Left lung (tissue), 10 donors: Measurements from ENCODE around the gene SLC6A15. TPM values are rescaled to one million over a fixed set of nuclear protein-coding genes. Genes with fewer than 3 reads are reported as not detected.
A peak's percentile ranks its signal among the peaks of the same experiment; 100 is the strongest.

Experiments used
- ATAC-seq: fragments of 200-7000 bp; cut with Tn5 transposase; one replicate; pipeline ENCODE4 v1.9.1; 2020; ENCODE audit warnings: moderate library complexity
- DNase-seq, 4 donors: peaks; one replicate each; pipeline ENCODE4 v3.0.0-alpha.2; 2013 to 2020
- H3K27ac ChIP-seq, 2 donors: fragments of 200-600 bp; sonication (generic) in 1 of 2; one replicate each; pipeline versions ENCODE4 v1.5.0 to v1.8.0; 2020 to 2021
- H3K27me3 ChIP-seq, 2 donors: fragments of 200-600 bp; sonication (generic) in 1 of 2; one replicate each; pipeline versions ENCODE4 v1.5.0 to v1.8.0; 2020 to 2021
- H3K36me3 ChIP-seq, 2 donors: fragments of 200-600 bp; sonication (generic) in 1 of 2; one replicate each; pipeline versions ENCODE4 v1.5.0 to v1.8.0; 2020 to 2021
- H3K4me1 ChIP-seq, 2 donors: fragments of 200-600 bp; one replicate each; pipeline ENCODE4 v1.8.0; 2021
- H3K4me3 ChIP-seq, 2 donors: fragments of 200-600 bp; sonication (generic) in 1 of 2; one replicate each; pipeline versions ENCODE4 v1.5.0 to v1.8.0; 2020 to 2021; ENCODE audit warnings: mild to moderate bottlenecking in 1 of 2
- H3K9me3 ChIP-seq, 2 donors: fragments of 200-600 bp; sonication (generic) in 1 of 2; one replicate each; pipeline versions ENCODE4 v1.5.0 to v1.8.0; 2020 to 2021
- intact Hi-C, 2 donors: fragments of 100-400 bp; cut with DNase I; formaldehyde crosslinking; loops; one replicate each; pipeline versions ENCODE4 v1.11.2 to v1.14.2; 2022
- polyA plus RNA-seq, 6 donors: library from polyadenylated mRNA; unstranded; fragments of 120-200 nt; gene quantifications; one replicate each; pipeline ENCODE4 v1.2.1, GENCODE V29; 2013; ENCODE audit not compliant: insufficient read length in 6 of 6
- total RNA-seq, 2 donors: library from RNA; stranded (reverse); fragmentation: NEBNext Ultra II Directional; extraction: Animal tissue kit (Norgen Biotek cat#: 25700); gene quantifications; one replicate each; pipeline ENCODE4 v1.2.1, GENCODE V29; 2021
- TF ChIP-seq, protein P1 (sequence below), 2 donors: fragments of 200-600 bp; sonication (generic) in 1 of 2; IDR thresholded peaks; one replicate each; pipeline versions ENCODE4 v1.5.0 to v1.8.0; 2021; ENCODE audit warnings: antibody characterized with exemption in 2 of 2
- donor health status: DM: no; HTN: yes; CAD: no.
- donor health status: DM: no; HTN: no; CAD: no.

The SLC6A15 gene
- total and polyA plus RNA-seq, 8 donors: 0.21 to 0.70 (median 0.41) TPM; not detected in 1

DNA sequence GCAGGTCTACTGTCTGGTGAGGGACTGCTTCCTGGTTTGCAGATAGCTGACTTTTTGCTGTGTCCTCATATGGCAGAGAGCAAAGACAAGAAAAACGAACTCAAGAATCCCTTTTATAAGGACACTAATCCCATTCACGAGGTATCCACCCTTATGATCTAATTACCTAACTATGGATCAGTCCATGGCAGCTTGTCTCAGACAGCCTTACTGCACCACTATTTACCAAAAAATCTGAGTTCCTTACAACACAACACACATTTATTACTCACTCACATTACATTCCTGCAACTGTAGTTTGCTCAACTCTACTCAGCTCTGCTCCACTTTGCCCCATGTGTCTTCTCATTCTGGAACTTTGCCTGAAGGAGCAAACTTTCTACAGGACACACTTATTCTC is 10.1 kb upstream of the SLC6A15 start:
- DNase-seq: no peak
- no peak overlapping the region for H3K4me3 ChIP-seq
- intact Hi-C loops: no loop called here
- no peaks in the 10 kb centered on the region for H3K36me3 ChIP-seq
- TF ChIP-seq, protein P1, sequence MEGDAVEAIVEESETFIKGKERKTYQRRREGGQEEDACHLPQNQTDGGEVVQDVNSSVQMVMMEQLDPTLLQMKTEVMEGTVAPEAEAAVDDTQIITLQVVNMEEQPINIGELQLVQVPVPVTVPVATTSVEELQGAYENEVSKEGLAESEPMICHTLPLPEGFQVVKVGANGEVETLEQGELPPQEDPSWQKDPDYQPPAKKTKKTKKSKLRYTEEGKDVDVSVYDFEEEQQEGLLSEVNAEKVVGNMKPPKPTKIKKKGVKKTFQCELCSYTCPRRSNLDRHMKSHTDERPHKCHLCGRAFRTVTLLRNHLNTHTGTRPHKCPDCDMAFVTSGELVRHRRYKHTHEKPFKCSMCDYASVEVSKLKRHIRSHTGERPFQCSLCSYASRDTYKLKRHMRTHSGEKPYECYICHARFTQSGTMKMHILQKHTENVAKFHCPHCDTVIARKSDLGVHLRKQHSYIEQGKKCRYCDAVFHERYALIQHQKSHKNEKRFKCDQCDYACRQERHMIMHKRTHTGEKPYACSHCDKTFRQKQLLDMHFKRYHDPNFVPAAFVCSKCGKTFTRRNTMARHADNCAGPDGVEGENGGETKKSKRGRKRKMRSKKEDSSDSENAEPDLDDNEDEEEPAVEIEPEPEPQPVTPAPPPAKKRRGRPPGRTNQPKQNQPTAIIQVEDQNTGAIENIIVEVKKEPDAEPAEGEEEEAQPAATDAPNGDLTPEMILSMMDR (IDR thresholded peaks at IDR 0.05): no peak
- H3K27me3 ChIP-seq: no peaks in the 10 kb centered on the region
- H3K4me1 ChIP-seq: no peaks in the 10 kb centered on the region
- no peak for ATAC-seq
- H3K27ac ChIP-seq: no peak overlapping the region
- H3K9me3 ChIP-seq: no peaks in the 10 kb centered on the region

DNA sequence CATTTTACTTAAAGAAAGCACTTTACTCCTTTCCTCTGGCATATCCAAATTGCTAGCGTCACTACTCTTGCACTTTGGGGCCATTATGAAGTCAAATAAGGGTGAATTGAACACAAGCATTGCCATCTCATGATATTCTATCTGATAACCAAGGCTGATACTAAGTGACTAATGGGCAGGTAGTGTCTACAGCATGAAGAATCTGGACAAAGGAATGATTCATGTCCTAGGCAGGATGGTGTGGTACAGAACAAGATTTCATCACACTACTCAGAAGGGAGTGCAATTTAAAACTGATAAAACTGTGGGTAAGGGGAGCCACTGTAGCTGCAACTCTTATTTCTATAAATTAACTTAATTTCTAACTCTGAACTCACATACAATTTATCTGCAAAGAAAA is 7.7 kb upstream of the SLC6A15 start:
- H3K4me1 ChIP-seq: no peaks in the 10 kb centered on the region
- no peaks in the 10 kb centered on the region for H3K36me3 ChIP-seq
- no peaks in the 10 kb centered on the region for H3K27me3 ChIP-seq
- intact Hi-C loops: no loop called here
- TF ChIP-seq, protein P1 (IDR thresholded peaks at IDR 0.05): no peak
- DNase-seq: no peak
- H3K9me3 ChIP-seq: no peaks in the 10 kb centered on the region
- H3K27ac ChIP-seq: no peak overlapping the region
- no peak for ATAC-seq
- H3K4me3 ChIP-seq: no peak overlapping the region

DNA sequence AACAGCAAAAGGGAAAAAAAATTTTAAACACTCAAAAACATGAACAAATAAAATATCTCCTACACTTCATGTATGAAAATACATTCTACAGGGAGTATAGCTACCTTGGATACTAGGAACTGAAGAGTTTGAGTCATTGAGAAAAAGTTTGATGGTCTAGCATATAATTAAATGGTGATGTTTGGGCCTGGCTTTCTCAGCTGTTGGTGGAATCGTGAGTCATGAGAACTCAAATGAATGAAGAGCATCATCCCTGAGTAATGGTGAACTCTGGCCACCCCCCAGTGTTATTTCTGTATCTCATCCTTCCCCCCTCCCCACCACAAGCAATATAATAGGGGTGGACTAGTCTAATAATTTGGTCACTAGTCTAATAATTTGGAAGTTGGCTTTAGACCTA is 6.7 kb upstream of the SLC6A15 start:
- ATAC-seq: no peak

GRCh38 chr12:84913129-84913515 is 523 bp upstream of the SLC6A15 start:
- intact Hi-C loops: no loop called here
- Histone ChIP-seq H3K27ac (no peak overlapping the region), H3K9me3 (no peaks in the 10 kb centered on the region), H3K36me3 (no peaks in the 10 kb centered on the region), H3K4me3 (peak overlapping the region; percentile 8 to 42), H3K27me3 (peaks cover 44 to 59% of the 10 kb centered on the region in 2 donors), H3K4me1 (peaks cover 0 to 14% of the 10 kb centered on the region in 2 donors)
- no peak for ATAC-seq
- peak in 1 of 4 donors; percentile 11 for DNase-seq
- TF ChIP-seq, protein P1 (IDR thresholded peaks at IDR 0.05): no peak

More for the DNA sequence above, 6.7 kb upstream of the SLC6A15 start:
- intact Hi-C loops: no loop called here
- no peaks in the 10 kb centered on the region for H3K4me1 ChIP-seq
- no peak overlapping the region for H3K4me3 ChIP-seq
- H3K9me3 ChIP-seq: no peaks in the 10 kb centered on the region
- peaks cover 6 to 7% of the 10 kb centered on the region in 2 donors for H3K27me3 ChIP-seq
- TF ChIP-seq, protein P1 (IDR thresholded peaks at IDR 0.05): no peak
- no peak overlapping the region for H3K27ac ChIP-seq
- H3K36me3 ChIP-seq: no peaks in the 10 kb centered on the region
- no peak for DNase-seq

GRCh38 chr12:84911271-84912197 is 1.1 kb downstream of the SLC6A15 start:
- Histone ChIP-seq H3K36me3 (no peaks in the 10 kb centered on the region), H3K4me1 (peaks cover 0 to 14% of the 10 kb centered on the region in 2 donors), H3K27me3 (peaks cover 44 to 59% of the 10 kb centered on the region in 2 donors), H3K27ac (no peak overlapping the region), H3K4me3 (peak overlapping the region in 1 of 2 donors; percentile 42), H3K9me3 (no peaks in the 10 kb centered on the region)
- DNase-seq (peak in 3 of 4 donors; percentile 30 to 65 (median 40)), ATAC-seq (peak; percentile 85)
- TF ChIP-seq, protein P1 (IDR thresholded peaks at IDR 0.05): no peak
- intact Hi-C loops: no loop called here
